ACC112 (cell line): ENCODE data around the gene EYA2.

Experiments used
- H2AFZ ChIP-seq: fragments of 200-600 bp; sonication (generic); one replicate; pipeline ENCODE4 v1.6.0; 2017; ENCODE audit warnings: antibody characterized with exemption, low read length; ENCODE audit not compliant: unreplicated experiment
- H3K27ac ChIP-seq: fragments of 200-600 bp; sonication (generic); 2 replicates; pipeline ENCODE4 v1.5.1; 2014; ENCODE audit warnings: low read depth, mild to moderate bottlenecking, antibody characterized with exemption, low read length, moderate library complexity
- H3K27me3 ChIP-seq: fragments of 200-600 bp; sonication (generic); 2 replicates; pipeline ENCODE4 v1.6.1; 2014; ENCODE audit warnings: mild to moderate bottlenecking, antibody characterized with exemption, low read length, moderate library complexity, mixed read lengths; ENCODE audit not compliant: insufficient read depth
- H3K36me3 ChIP-seq: fragments of 200-600 bp; sonication (generic); 2 replicates; pipeline ENCODE4 v1.6.1; 2016; ENCODE audit warnings: mild to moderate bottlenecking, antibody characterized with exemption, low read length, moderate library complexity, mixed read lengths; ENCODE audit not compliant: insufficient read depth
- H3K4me1 ChIP-seq: fragments of 200-600 bp; sonication (generic); one replicate; pipeline ENCODE4 v1.6.1; 2016; ENCODE audit warnings: low read length, mixed read lengths; ENCODE audit not compliant: insufficient read depth, unreplicated experiment, control insufficient read depth
- H3K4me3 ChIP-seq: fragments of 200-600 bp; sonication (generic); 2 replicates; pipeline ENCODE4 v1.5.1; 2014; ENCODE audit warnings: mild to moderate bottlenecking, low read depth, low read length
- H3K79me2 ChIP-seq: fragments of 200-600 bp; sonication (generic); one replicate; pipeline ENCODE4 v1.6.0; 2016; ENCODE audit warnings: low read length; ENCODE audit not compliant: control insufficient read depth, unreplicated experiment, insufficient read depth

The EYA2 gene

DNA sequence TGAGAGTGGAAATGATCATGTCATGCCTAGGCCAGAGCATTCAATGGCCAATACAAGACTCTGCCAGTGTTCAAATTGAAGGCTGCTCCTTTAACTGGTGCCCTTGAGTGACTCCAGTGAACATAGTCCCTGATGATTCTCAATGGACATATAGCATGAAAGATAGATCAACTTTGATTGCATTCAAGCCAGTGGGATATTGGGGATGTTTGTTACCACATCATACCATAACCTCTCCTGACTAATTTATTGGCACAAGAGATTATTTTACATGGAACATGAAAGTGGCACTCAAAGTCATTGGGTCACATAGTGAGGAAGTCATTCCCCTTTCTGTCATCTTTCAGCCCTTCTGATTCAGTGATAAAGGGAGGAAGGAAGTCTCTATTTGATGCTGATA, 139.0 kb downstream of the EYA2 start:
- H2AFZ ChIP-seq: no peak overlapping the region
- no peaks in the 10 kb centered on the region for H3K4me1 ChIP-seq
- no peaks in the 10 kb centered on the region for H3K79me2 ChIP-seq
- H3K27me3 ChIP-seq: no peaks in the 10 kb centered on the region
- no peaks in the 10 kb centered on the region for H3K36me3 ChIP-seq
- H3K4me3 ChIP-seq: no peak overlapping the region
- H3K27ac ChIP-seq: no peak overlapping the region

DNA sequence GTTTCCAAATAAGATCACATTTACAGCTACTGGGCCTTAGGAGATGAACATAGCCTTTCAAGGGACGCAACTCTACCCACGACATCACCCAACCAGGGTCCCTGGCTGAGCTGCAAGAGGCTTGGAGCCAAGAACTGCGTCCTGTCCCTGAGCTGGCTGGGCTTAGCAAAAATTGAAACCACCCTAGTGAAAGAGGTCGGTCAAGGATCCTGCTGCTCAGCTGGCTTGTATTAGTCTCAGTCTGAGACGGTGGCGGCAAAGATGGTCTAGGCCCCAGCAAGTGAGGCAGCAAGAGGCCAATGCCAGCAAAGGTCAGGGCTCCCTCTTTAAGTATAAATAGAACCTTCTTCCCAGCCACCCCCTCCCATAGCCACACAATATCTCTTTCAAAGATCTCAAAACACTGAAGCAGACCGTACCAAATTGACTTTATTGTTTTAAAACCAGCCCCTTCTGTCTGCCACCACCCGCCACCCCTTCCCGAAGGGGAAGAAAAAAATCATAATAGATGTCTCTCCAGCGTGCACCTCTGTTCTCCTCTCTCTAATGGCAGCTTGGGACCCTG, 140.5 kb downstream of the EYA2 start:
- H3K79me2 ChIP-seq: no peaks in the 10 kb centered on the region
- no peaks in the 10 kb centered on the region for H3K36me3 ChIP-seq
- H3K27ac ChIP-seq: no peak overlapping the region
- no peaks in the 10 kb centered on the region for H3K27me3 ChIP-seq
- no peak overlapping the region for H3K4me3 ChIP-seq
- no peaks in the 10 kb centered on the region for H3K4me1 ChIP-seq
- H2AFZ ChIP-seq: no peak overlapping the region

DNA sequence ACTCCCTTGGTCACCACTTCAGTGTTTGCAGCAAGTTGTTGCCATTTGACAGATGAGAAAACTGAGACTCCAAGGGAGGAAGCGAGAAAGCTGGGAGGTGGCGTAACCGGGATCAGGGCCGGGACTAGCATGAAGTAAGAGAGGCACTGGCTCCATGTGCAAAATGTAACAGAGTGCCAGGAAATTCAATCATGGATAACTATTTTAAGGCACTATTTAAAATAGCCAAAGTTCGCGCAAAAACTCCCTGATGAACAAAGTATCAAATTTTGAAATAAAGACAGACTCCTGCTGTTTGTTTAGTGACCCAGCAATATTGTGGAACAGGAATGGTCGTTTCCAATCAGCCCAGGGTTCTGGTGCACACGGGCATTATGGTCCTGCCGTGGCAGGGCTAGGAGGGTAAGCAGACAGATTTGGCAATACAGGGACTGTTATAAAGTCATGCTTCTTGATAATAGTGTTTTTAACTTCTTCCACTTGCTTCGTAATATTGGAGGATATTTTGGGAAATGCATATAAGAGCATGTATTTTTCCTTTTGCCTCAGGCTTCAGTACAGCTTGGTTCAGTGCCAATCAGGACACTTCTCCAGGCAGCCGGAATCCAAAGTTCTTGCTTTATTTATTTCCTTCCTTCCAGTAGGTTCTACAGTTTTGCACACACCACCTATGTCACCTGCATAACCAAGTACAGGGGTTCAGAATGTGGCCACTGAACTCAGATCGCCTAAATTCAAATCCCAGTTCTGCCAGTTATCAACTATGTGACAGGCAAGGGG, 141.6 kb downstream of the EYA2 start:
- H3K27me3 ChIP-seq: peaks cover 2% of the 10 kb centered on the region; the same call in 1 of the 2 replicates
- H3K27ac ChIP-seq: no peak overlapping the region
- H3K4me1 ChIP-seq: no peaks in the 10 kb centered on the region
- H3K79me2 ChIP-seq: no peaks in the 10 kb centered on the region
- no peaks in the 10 kb centered on the region for H3K36me3 ChIP-seq
- no peak overlapping the region for H3K4me3 ChIP-seq
- no peak overlapping the region for H2AFZ ChIP-seq

DNA sequence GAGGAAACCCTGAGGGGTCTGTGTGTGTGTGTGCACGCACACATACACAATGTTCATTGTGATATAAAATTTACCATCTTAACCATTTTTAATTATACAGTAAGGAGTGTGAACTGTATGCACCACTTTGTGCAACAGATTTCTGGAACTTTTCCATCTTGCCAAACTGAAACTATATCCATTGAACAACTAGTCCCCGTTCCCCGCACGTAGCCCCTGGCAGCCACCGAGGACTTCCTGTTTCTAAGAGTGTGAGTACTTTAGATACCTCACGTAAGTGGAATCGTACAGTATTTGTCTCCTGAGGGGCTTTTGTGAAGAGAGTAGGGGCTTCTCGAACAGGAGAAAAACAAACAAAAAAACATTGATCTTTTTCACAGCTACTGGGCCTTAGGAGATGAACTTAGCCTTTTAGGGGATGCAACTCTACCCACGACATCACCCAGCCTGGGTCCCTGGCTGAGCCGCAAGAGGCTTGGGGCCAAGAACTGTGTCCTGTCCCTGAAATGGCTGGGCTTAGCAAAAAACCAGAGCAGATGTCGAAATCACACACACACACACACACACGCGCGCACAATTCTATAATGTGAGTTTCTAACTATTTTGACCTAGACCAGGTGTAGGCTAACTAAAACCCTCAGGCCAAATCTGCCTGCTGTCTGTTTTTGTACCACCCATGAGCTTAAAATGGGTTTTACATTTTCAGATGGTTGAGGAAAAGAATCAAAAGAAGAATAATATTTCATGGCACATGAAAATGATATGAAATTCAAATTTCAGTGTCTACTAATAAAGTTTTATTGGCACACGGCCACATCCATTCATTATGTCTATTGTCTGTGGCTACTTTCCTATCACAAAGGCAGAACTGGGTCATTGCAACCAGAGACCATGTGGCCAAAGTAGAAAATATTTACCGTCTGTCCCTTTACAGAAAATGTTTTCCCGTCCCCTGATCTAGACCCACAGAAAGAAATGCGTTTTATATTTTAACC, 144.2 kb downstream of the EYA2 start:
- H3K36me3 ChIP-seq: no peaks in the 10 kb centered on the region
- peaks cover 6% of the 10 kb centered on the region; the same call in 1 of the 2 replicates for H3K27me3 ChIP-seq
- H3K27ac ChIP-seq: no peak overlapping the region
- no peaks in the 10 kb centered on the region for H3K79me2 ChIP-seq
- no peaks in the 10 kb centered on the region for H3K4me1 ChIP-seq
- H2AFZ ChIP-seq: no peak overlapping the region
- H3K4me3 ChIP-seq: no peak overlapping the region

DNA sequence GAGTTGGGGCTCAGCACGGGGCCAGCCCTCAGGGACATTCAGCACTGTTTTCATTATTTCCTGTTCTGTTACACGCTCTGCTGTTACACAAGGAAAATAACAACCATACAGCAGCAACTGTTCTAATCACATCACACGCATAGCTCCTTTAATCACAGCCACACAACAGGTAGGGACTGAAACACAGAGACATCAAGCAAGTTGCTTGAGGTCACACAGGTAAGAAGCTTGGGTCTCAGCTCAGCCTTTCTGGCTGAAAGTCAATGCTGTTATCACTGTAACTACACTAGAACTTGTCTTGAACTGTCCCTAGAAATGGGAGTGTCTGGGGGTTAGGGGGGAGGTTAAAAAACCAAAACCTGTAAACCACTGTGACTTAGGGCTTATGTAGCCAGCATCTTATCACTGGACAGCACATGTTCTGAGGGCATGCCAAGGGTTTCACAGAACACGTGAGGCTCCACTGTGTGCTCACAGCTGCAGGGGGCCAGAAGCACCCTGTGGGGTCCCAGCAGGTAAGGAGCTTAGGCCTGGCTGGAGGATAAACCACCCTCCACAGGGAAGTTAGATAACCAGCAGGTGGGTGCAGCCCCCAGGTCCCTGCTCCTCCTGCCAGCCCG, 146.0 kb downstream of the EYA2 start:
- peaks cover 6% of the 10 kb centered on the region; the same call in 1 of the 2 replicates for H3K27me3 ChIP-seq
- no peaks in the 10 kb centered on the region for H3K79me2 ChIP-seq
- H3K4me1 ChIP-seq: no peaks in the 10 kb centered on the region
- no peak overlapping the region for H3K27ac ChIP-seq
- no peak overlapping the region for H2AFZ ChIP-seq
- no peaks in the 10 kb centered on the region for H3K36me3 ChIP-seq
- no peak overlapping the region for H3K4me3 ChIP-seq

DNA sequence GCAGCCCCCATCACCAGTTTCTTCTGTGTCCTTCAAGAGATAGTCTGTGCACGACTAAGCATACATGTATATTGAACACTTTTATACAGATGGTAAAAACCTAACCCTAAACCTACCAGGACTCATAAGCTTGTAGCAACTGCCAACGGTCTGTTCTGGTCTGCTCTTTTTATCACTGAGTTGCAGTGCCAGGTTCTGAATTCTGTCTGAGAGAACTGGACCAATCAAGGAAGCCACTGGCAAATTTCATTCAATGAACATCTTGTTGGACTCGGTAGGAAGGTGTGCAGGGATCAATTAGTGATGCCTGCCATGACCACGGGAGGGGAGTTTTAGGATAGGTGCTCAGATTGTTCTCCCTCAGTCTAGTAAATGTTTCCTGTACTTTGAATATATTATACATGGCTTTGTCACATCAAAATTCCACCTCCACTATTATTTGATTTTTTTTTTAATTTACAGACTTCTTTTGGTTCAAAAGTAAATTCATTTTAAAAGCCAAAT, 146.8 kb downstream of the EYA2 start:
- Histone ChIP-seq H3K36me3 (no peaks in the 10 kb centered on the region), H3K4me3 (no peak overlapping the region), H3K79me2 (no peaks in the 10 kb centered on the region), H3K4me1 (no peaks in the 10 kb centered on the region), H2AFZ (no peak overlapping the region), H3K27me3 (peaks cover 6% of the 10 kb centered on the region; the same call in 1 of the 2 replicates), H3K27ac (no peak overlapping the region)

DNA sequence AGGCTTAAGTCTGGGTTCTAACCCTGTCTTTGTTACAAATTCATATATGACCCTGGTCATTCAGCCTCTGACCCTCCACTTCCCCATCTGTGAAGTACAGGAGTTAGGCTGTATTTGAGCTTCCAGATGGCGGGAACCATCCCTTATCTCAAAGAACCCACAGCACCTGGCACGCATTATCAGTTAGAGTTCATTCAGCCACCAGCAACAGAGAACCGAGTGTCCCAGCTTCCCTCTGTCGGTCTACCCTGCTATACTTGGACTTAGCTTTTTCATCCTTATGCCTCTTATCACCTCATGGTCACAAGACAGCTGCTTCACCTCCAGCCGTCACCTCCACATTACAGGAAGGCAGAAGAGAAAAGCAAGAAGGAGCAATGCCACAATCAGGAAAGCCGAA, 147.8 kb downstream of the EYA2 start:
- Histone ChIP-seq H3K27me3 (peaks cover 6% of the 10 kb centered on the region; the same call in 1 of the 2 replicates), H3K4me1 (no peaks in the 10 kb centered on the region), H2AFZ (no peak overlapping the region), H3K27ac (no peak overlapping the region), H3K36me3 (no peaks in the 10 kb centered on the region), H3K4me3 (no peak overlapping the region), H3K79me2 (no peaks in the 10 kb centered on the region)

DNA sequence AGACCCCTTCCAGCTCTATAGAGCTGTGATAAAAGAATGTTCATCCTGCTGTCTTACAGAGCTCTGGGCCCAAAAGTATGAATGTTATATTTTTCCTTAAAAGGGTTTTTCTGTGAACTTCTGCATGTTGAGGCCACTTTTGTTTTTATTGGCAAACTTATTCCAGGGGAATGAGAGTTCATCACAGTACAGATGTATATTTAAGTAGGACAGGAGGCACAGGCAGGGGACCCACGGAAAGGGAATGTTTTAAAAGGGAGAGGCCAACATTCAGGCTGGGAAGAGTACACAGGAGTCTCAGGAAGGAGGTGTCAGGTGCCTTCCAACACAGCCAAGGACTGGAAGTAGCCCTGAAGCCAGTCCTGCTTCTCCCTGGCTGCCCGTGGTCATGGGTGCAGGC, 148.4 kb downstream of the EYA2 start:
- no peak overlapping the region for H3K27ac ChIP-seq
- H2AFZ ChIP-seq: no peak overlapping the region
- no peaks in the 10 kb centered on the region for H3K4me1 ChIP-seq
- H3K36me3 ChIP-seq: no peaks in the 10 kb centered on the region
- peaks cover 6% of the 10 kb centered on the region; the same call in 1 of the 2 replicates for H3K27me3 ChIP-seq
- no peak overlapping the region for H3K4me3 ChIP-seq
- H3K79me2 ChIP-seq: no peaks in the 10 kb centered on the region

DNA sequence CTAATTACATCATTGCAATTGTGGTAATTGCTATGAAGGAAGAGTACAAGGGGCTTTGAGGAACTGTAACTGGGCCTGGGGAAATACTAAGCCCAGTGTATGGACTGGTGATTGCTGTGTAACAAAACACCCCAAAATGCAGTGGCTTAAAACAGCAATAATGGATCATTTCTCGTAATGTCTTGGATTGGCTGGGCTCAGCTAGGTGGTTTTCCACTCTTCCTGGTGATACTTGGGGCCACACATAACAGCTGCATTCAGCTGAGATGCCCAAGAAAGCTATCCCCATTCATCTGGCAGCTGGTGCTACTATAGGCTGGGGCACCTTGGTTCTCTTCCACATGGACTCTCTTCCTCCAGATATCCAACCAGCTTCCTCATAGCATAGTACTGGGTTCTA, 150.3 kb downstream of the EYA2 start:
- no peak overlapping the region for H3K4me3 ChIP-seq
- H3K27me3 ChIP-seq: peaks cover 6% of the 10 kb centered on the region; the same call in 1 of the 2 replicates
- no peaks in the 10 kb centered on the region for H3K4me1 ChIP-seq
- no peak overlapping the region for H2AFZ ChIP-seq
- no peak overlapping the region for H3K27ac ChIP-seq
- no peaks in the 10 kb centered on the region for H3K79me2 ChIP-seq
- H3K36me3 ChIP-seq: no peaks in the 10 kb centered on the region

DNA sequence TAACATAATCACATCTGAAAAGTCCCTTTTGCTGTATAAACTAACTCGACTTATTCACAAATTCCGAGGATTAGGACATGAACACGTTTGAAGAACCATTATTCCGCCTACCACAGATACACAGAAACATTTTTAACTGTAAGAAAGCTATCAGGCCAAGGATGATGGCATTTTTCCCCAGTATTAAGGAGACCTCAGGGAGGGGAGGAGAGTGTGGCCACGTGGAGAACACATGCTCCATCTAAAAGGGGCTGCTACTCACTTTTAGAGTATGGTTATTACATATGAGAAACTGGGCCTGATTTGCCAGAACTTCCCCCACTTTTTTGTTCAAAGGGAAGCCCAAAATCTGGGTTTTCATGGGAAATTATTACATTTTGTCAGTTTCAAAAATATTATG, 153.4 kb downstream of the EYA2 start:
- Histone ChIP-seq H3K79me2 (no peaks in the 10 kb centered on the region), H2AFZ (no peak overlapping the region), H3K27ac (no peak overlapping the region), H3K4me1 (no peaks in the 10 kb centered on the region), H3K36me3 (no peaks in the 10 kb centered on the region), H3K27me3 (peaks cover 7% of the 10 kb centered on the region; the same call in 1 of the 2 replicates), H3K4me3 (no peak overlapping the region)
